Fibroblast of lung (primary cell): ENCODE results near the gene WNT9A.

Experiments used
- EZH2 ChIP-seq: IDR thresholded peaks from 2 replicates; pipeline ENCODE4 v1.5.1; 2012; ENCODE audit warnings: low read length, control low read depth, mild to moderate bottlenecking; ENCODE audit errors: missing control alignments
- TF ChIP-seq, protein P1 (sequence below), 2 donors: IDR thresholded peaks in 1 of 2; conservative IDR thresholded peaks in 1 of 2; 1 replicate in 1 of 2; 2 replicates in 1 of 2; pipeline ENCODE4 v1.5.1; 2011 to 2012; ENCODE audit warnings: low read length in 2 of 2, control low read depth in 1 of 2, inconsistent platforms in 1 of 2, low read depth in 1 of 2, mild to moderate bottlenecking in 1 of 2

DNA sequence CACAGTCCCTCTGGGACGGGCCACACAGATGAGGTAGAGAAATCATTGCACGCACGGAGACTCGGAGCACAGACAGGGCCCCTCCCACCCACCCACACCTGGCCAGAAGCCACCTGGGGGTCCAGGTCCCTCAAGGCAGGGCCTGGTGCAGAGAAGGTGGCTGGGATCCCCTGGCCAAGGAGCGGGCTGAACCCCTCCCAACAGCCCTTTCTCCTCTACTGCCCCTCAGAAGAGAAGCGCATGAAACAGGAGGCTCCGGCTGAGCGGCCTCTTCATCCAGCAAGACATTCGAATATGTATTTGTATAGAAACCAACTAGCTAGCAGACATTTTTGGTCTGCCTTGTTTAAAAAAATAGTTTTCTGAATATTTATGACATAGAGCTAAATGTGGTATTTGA, 29.0 kb downstream of the WNT9A start:
- TF ChIP-seq EZH2: no peak
- TF ChIP-seq, protein P1, sequence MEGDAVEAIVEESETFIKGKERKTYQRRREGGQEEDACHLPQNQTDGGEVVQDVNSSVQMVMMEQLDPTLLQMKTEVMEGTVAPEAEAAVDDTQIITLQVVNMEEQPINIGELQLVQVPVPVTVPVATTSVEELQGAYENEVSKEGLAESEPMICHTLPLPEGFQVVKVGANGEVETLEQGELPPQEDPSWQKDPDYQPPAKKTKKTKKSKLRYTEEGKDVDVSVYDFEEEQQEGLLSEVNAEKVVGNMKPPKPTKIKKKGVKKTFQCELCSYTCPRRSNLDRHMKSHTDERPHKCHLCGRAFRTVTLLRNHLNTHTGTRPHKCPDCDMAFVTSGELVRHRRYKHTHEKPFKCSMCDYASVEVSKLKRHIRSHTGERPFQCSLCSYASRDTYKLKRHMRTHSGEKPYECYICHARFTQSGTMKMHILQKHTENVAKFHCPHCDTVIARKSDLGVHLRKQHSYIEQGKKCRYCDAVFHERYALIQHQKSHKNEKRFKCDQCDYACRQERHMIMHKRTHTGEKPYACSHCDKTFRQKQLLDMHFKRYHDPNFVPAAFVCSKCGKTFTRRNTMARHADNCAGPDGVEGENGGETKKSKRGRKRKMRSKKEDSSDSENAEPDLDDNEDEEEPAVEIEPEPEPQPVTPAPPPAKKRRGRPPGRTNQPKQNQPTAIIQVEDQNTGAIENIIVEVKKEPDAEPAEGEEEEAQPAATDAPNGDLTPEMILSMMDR (conservative IDR thresholded peaks at IDR 0.05 in 1 of 2, IDR thresholded peaks at IDR 0.05 in 1 of 2; ENCODE audit: low read depth in 1 of 2, low read length in 2 of 2): no peak
